CD14-positive monocyte (primary cell): ENCODE data around the gene NKAIN4. TPM values are rescaled to one million over a fixed set of nuclear protein-coding genes. Genes with fewer than 3 reads are reported as not detected.
A peak's percentile ranks its signal among the peaks of the same experiment; 100 is the strongest.

ENCODE experiments used
- DNase-seq, 3 donors: peaks; one replicate each; pipeline ENCODE4 v3.0.0-alpha.2; 2011 to 2022
- H2AFZ ChIP-seq: 2 replicates; pipeline ENCODE4 v1.6.0; 2012; ENCODE audit warnings: mild to moderate bottlenecking, low read depth, low read length, inconsistent platforms; ENCODE audit not compliant: insufficient read depth, poor library complexity, severe bottlenecking
- H3K27ac ChIP-seq, 2 donors: 1 replicate in 1 of 2; 2 replicates in 1 of 2; pipeline ENCODE4 v1.5.1; 2012 to 2013; ENCODE audit warnings: low read length in 2 of 2, control low read depth in 1 of 2, inconsistent platforms in 1 of 2, low read depth in 1 of 2, mild to moderate bottlenecking in 1 of 2
- H3K27me3 ChIP-seq, 2 donors: one replicate each; pipeline versions ENCODE4 v1.6.0 to v1.6.1; 2011 to 2013; ENCODE audit warnings: low read length in 2 of 2; ENCODE audit not compliant: control insufficient read depth in 2 of 2, insufficient read depth in 2 of 2
- H3K36me3 ChIP-seq, 2 donors: replicated peaks in 1 of 2; 1 replicate in 1 of 2; 2 replicates in 1 of 2; pipeline versions ENCODE4 v1.5.1 to v1.6.1; 2012 to 2013; ENCODE audit warnings: low read length in 2 of 2, control low read depth in 1 of 2, inconsistent platforms in 1 of 2, mild to moderate bottlenecking in 1 of 2; ENCODE audit not compliant: insufficient read depth in 2 of 2, control insufficient read depth in 1 of 2
- H3K4me1 ChIP-seq, 2 donors: 1 replicate in 1 of 2; 2 replicates in 1 of 2; pipeline versions ENCODE4 v1.5.1 to v1.6.1; 2012 to 2013; ENCODE audit warnings: low read length in 2 of 2, control low read depth in 1 of 2, inconsistent platforms in 1 of 2, mild to moderate bottlenecking in 1 of 2, moderate library complexity in 1 of 2; ENCODE audit not compliant: insufficient read depth in 2 of 2, control insufficient read depth in 1 of 2
- H3K4me2 ChIP-seq: replicated peaks from 2 replicates; pipeline ENCODE3; 2012; ENCODE audit warnings: low read length, moderate library complexity, mild to moderate bottlenecking; ENCODE audit not compliant: poor library complexity, severe bottlenecking; ENCODE audit errors: extremely low read depth
- H3K4me3 ChIP-seq, 3 experiments: fragments of 200-600 bp in 1 of 3; sonication (generic) in 1 of 3; replicated peaks in 1 of 3; 1 replicate in 2 of 3; 2 replicates in 1 of 3; pipeline ENCODE4 v1.5.1; 2011 to 2013; ENCODE audit warnings: low read length in 3 of 3, mild to moderate bottlenecking in 3 of 3, control low read depth in 2 of 3, low read depth in 2 of 3, inconsistent platforms in 1 of 3, moderate library complexity in 1 of 3
- H3K79me2 ChIP-seq: 2 replicates; pipeline ENCODE4 v1.6.0; 2012; ENCODE audit warnings: mild to moderate bottlenecking, control low read depth, inconsistent platforms, low read length, moderate library complexity; ENCODE audit not compliant: insufficient read depth
- H3K9ac ChIP-seq: 2 replicates; pipeline ENCODE4 v1.6.0; 2017; ENCODE audit warnings: low read length, mild to moderate bottlenecking; ENCODE audit not compliant: insufficient read depth, poor library complexity, severe bottlenecking
- H3K9me3 ChIP-seq, 2 donors: replicated peaks in 1 of 2; 1 replicate in 1 of 2; 2 replicates in 1 of 2; pipeline versions ENCODE4 v1.5.1 to v1.6.1; 2012 to 2013; ENCODE audit warnings: low read length in 2 of 2, control low read depth in 1 of 2; ENCODE audit not compliant: control insufficient read depth in 1 of 2, insufficient read depth in 1 of 2
- H4K20me1 ChIP-seq: 2 replicates; pipeline ENCODE4 v1.6.0; 2012; ENCODE audit warnings: mild to moderate bottlenecking, low read length, control low read depth, moderate library complexity; ENCODE audit not compliant: insufficient read depth
- H3K27ac Mint-ChIP-seq, 7 donors: one replicate each; pipeline ENCODE4 v1.8.0; 2020; ENCODE audit warnings: mild to moderate bottlenecking in 7 of 7, mixed read lengths in 7 of 7, moderate library complexity in 6 of 7, inconsistent platforms in 2 of 7
- H3K27me3 Mint-ChIP-seq, 3 donors: one replicate each; pipeline ENCODE4 v1.8.0; 2021 to 2022; ENCODE audit warnings: low read depth in 3 of 3, mild to moderate bottlenecking in 3 of 3, mixed read lengths in 3 of 3, moderate library complexity in 3 of 3, inconsistent platforms in 1 of 3
- H3K36me3 Mint-ChIP-seq, 2 donors: one replicate each; pipeline ENCODE4 v1.8.0; 2020; ENCODE audit warnings: mixed read lengths in 2 of 2, inconsistent platforms in 1 of 2, mild to moderate bottlenecking in 1 of 2
- H3K4me1 Mint-ChIP-seq: one replicate; pipeline ENCODE4 v1.8.0; 2020; ENCODE audit warnings: mild to moderate bottlenecking, mixed read lengths
- H3K4me3 Mint-ChIP-seq, 2 donors: one replicate each; pipeline ENCODE4 v1.8.0; 2020; ENCODE audit warnings: mild to moderate bottlenecking in 2 of 2, mixed read lengths in 2 of 2, moderate library complexity in 1 of 2
- H3K9me3 Mint-ChIP-seq, 7 donors: one replicate each; pipeline ENCODE4 v1.8.0; 2020 to 2022; ENCODE audit warnings: mixed read lengths in 7 of 7, mild to moderate bottlenecking in 6 of 7, moderate library complexity in 6 of 7, inconsistent platforms in 2 of 7
- CTCF ChIP-seq: fragments of 200-600 bp; IDR thresholded peaks from one replicate; pipeline ENCODE4 v1.8.0; 2022; ENCODE audit warnings: antibody characterized with exemption, mild to moderate bottlenecking
- WGBS: methylation state at CpG from one replicate; pipeline ENCODE4 v1.1.5; 2013; ENCODE audit warnings: missing lambda C conversion rate; ENCODE audit not compliant: insufficient coverage; 5-methylcytosine and 5-hydroxymethylcytosine counted together
- intact Hi-C, 2 donors: fragments of 100-400 bp; cut with micrococcal nuclease; formaldehyde crosslinking; loops; one replicate each; pipeline versions ENCODE4 v1.15.0 to v1.15.1; 2023
- polyA plus RNA-seq, 3 donors: library from polyadenylated mRNA; depleted of rRNA in 1 of 3; unstranded in 2 of 3; stranded (reverse) in 1 of 3; fragments of 300-500 nt in 2 of 3; fragments of >200 nt in 1 of 3; fragmentation: Illumina TruSeq in 2 of 3; gene quantifications; 1 replicate in 2 of 3; 2 replicates in 1 of 3; pipeline ENCODE4 v1.2.3, GENCODE V29; 2012 to 2021

NKAIN4 gene
- polyA plus RNA-seq, 3 donors, result not detected

GRCh38 chr20:63230800-63231268 lies 23.4 kb downstream of the NKAIN4 start:
- Mint-ChIP-seq H3K36me3 (no peaks in the 10 kb centered on the region), H3K4me1 (peaks cover 5% of the 10 kb centered on the region), H3K9me3 (peaks cover 0 to 2% (median 0%) of the 10 kb centered on the region in 7 donors), H3K27ac (peak overlapping the region in 1 of 7 donors; percentile 51), H3K27me3 (peaks cover 45 to 61% (median 49%) of the 10 kb centered on the region in 3 donors), H3K4me3 (peak overlapping the region in 1 of 2 donors; percentile 53)
- no peaks in the 10 kb centered on the region for H3K79me2 ChIP-seq
- DNase-seq, result no peak
- 15% methylated on average over 16 of the region's 17 CpGs for WGBS
- H4K20me1 ChIP-seq, result no peaks in the 10 kb centered on the region
- no peak overlapping the region for H3K4me3 ChIP-seq
- intact Hi-C loops, result no loop called here
- H3K27ac ChIP-seq, result no peak overlapping the region
- peaks cover 2 to 41% of the 10 kb centered on the region in 2 donors for H3K27me3 ChIP-seq
- H3K9ac ChIP-seq, result no peak overlapping the region
- H3K4me1 ChIP-seq, result no peaks in the 10 kb centered on the region
- no peak overlapping the region for H2AFZ ChIP-seq
- no peak for TF ChIP-seq CTCF
- H3K36me3 ChIP-seq, result no peaks in the 10 kb centered on the region
- no peak overlapping the region for H3K4me2 ChIP-seq
- no peaks in the 10 kb centered on the region for H3K9me3 ChIP-seq

GRCh38 chr20:63228806-63229205 lies 25.5 kb downstream of the NKAIN4 start:
- Mint-ChIP-seq H3K9me3 (peaks cover 0 to 2% (median 0%) of the 10 kb centered on the region in 7 donors), H3K27ac (no peak overlapping the region), H3K4me3 (peak overlapping the region in 1 of 2 donors; percentile 46), H3K27me3 (peaks cover 47 to 62% (median 48%) of the 10 kb centered on the region in 3 donors), H3K4me1 (no peaks in the 10 kb centered on the region), H3K36me3 (no peaks in the 10 kb centered on the region)
- Histone ChIP-seq H2AFZ (no peak overlapping the region), H3K4me2 (no peak overlapping the region), H3K9ac (no peak overlapping the region), H4K20me1 (no peaks in the 10 kb centered on the region), H3K36me3 (no peaks in the 10 kb centered on the region), H3K4me1 (no peaks in the 10 kb centered on the region), H3K27ac (no peak overlapping the region), H3K79me2 (no peaks in the 10 kb centered on the region), H3K4me3 (no peak overlapping the region), H3K9me3 (no peaks in the 10 kb centered on the region), H3K27me3 (peaks cover 2 to 41% of the 10 kb centered on the region in 2 donors)
- DNase-seq, result no peak
- WGBS, result 63% methylated on average over 13 of the region's 13 CpGs
- intact Hi-C loops, result no loop called here
- no peak for TF ChIP-seq CTCF
